ENCODE results near the gene SYT1.

Gene SYT1

GRCh38 chr12:79337662-79338290 is 473.2 kb downstream of the SYT1 start:
- Histone ChIP-seq H3K9me3 (no peaks in the 10 kb centered on the region), H3K27me3 (no peaks in the 10 kb centered on the region), H3K4me3 (ENCODE audit: low read depth in 1 of 2, low read length in 1 of 2) (no peak overlapping the region), H3K36me3 (no peaks in the 10 kb centered on the region), H3K4me1 (ENCODE audit: control insufficient read depth in 1 of 2, insufficient read depth in 1 of 2, low read depth in 1 of 2, low read length in 1 of 2) (no peaks in the 10 kb centered on the region), H3K27ac (no peak overlapping the region)
- no peak for TF ChIP-seq CTCF (IDR thresholded peaks at IDR 0.05)

GRCh38 chr12:79344855-79345847 is 480.6 kb downstream of the SYT1 start:
- Histone ChIP-seq H3K36me3 (no peaks in the 10 kb centered on the region), H3K4me1 (ENCODE audit: control insufficient read depth in 1 of 2, insufficient read depth in 1 of 2, low read depth in 1 of 2, low read length in 1 of 2) (no peaks in the 10 kb centered on the region), H3K9me3 (no peaks in the 10 kb centered on the region), H3K27me3 (no peaks in the 10 kb centered on the region), H3K27ac (no peak overlapping the region), H3K4me3 (ENCODE audit: low read depth in 1 of 2, low read length in 1 of 2) (no peak overlapping the region)
- TF ChIP-seq CTCF (IDR thresholded peaks at IDR 0.05): no peak

- TF ChIP-seq CTCF (IDR thresholded peaks at IDR 0.05): no peak
- Histone ChIP-seq H3K36me3 (no peaks in the 10 kb centered on the region), H3K4me3 (ENCODE audit: low read depth in 1 of 2, low read length in 1 of 2) (no peak overlapping the region), H3K4me1 (ENCODE audit: control insufficient read depth in 1 of 2, insufficient read depth in 1 of 2, low read depth in 1 of 2, low read length in 1 of 2) (no peaks in the 10 kb centered on the region), H3K27ac (no peak overlapping the region), H3K27me3 (no peaks in the 10 kb centered on the region), H3K9me3 (no peaks in the 10 kb centered on the region)
Observed at GRCh38 chr12:79347866-79348265, 483.3 kb downstream of the SYT1 start.

GRCh38 chr12:79351251-79351650 is 486.7 kb downstream of the SYT1 start:
- no peak for TF ChIP-seq CTCF (IDR thresholded peaks at IDR 0.05)
- Histone ChIP-seq H3K4me3 (ENCODE audit: low read depth in 1 of 2, low read length in 1 of 2) (no peak overlapping the region), H3K27me3 (no peaks in the 10 kb centered on the region), H3K36me3 (no peaks in the 10 kb centered on the region), H3K9me3 (no peaks in the 10 kb centered on the region), H3K27ac (no peak overlapping the region), H3K4me1 (ENCODE audit: control insufficient read depth in 1 of 2, insufficient read depth in 1 of 2, low read depth in 1 of 2, low read length in 1 of 2) (no peaks in the 10 kb centered on the region)

- Histone ChIP-seq H3K27me3 (no peaks in the 10 kb centered on the region), H3K4me1 (ENCODE audit: control insufficient read depth in 1 of 2, insufficient read depth in 1 of 2, low read depth in 1 of 2, low read length in 1 of 2) (no peaks in the 10 kb centered on the region), H3K4me3 (ENCODE audit: low read depth in 1 of 2, low read length in 1 of 2) (no peak overlapping the region), H3K9me3 (no peaks in the 10 kb centered on the region), H3K27ac (no peak overlapping the region), H3K36me3 (no peaks in the 10 kb centered on the region)
- no peak for TF ChIP-seq CTCF (IDR thresholded peaks at IDR 0.05)
Observed at GRCh38 chr12:79356216-79356615, 491.6 kb downstream of the SYT1 start.
